ENCODE data around the gene GDPD5.

The GDPD5 gene

DNA sequence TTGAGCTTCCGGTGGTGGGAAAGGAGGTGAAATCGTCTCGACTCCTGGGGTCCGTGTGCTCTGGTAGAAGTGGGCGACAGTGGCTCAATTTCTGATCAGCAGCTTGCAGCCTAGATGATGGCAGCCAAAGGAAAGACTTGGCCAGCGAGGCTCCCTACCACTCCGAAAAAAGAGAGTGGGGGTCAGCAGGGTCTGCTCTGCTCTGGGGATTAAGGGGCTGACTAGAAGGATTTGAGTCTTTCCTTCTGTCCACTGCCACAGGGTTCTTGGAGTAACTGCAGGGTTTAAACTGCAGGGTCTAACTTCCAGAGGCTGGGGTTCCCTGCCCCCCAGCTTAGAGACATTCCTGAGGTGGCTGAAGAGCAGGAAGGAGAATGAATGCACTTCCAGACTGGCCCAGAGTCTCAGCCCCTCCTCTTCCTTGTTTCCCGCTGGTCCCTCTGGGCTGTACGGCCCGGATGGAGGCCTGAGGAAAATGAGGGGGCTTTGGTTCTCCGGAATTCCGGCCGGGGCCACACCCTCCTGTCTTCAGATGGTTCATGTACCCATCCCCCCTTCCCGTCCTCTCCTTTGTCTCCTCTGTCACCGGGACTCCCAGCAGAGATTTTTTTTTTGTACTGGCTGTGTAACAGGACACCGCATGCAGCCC, 37.2 kb upstream of the GDPD5 start:
- Histone ChIP-seq H3K4me3 (ENCODE audit: insufficient read length, low read depth) (peak overlapping the region; percentile 84), H3K4me1 (ENCODE audit: insufficient read depth, insufficient read length) (peaks cover 28% of the 10 kb centered on the region), H3K9ac (ENCODE audit: insufficient read length, low read depth) (peak overlapping the region; percentile 99), H3K9me3 (ENCODE audit: insufficient read depth, low read length) (no peaks in the 10 kb centered on the region), H3K27me3 (ENCODE audit: insufficient read depth, insufficient read length) (no peaks in the 10 kb centered on the region), H3K36me3 (ENCODE audit: insufficient read depth, insufficient read length, low read length) (peaks cover 49% of the 10 kb centered on the region)
- peak; percentile 94 for DNase-seq (ENCODE audit: low read depth, low spot score)
- no peak for TF ChIP-seq ZNF274 (IDR thresholded peaks at IDR 0.05; ENCODE audit: low read depth, low read length)

GRCh38 chr11:75562048-75562835, 36.5 kb upstream of the GDPD5 start, which contains the start of gene SERPINH1:
TSS of gene SERPINH1 (plus strand) at chr11:75562253. CDS start at chr11:75566350, 4,097 bp downstream.
- Histone ChIP-seq H3K9me3 (ENCODE audit: insufficient read depth, low read length) (no peaks in the 10 kb centered on the region), H3K36me3 (ENCODE audit: insufficient read depth, insufficient read length, low read length) (peaks cover 42% of the 10 kb centered on the region), H3K4me3 (ENCODE audit: insufficient read length, low read depth) (peak within 1 kb of the TSS; percentile 84), H3K4me1 (ENCODE audit: insufficient read depth, insufficient read length) (peaks cover 33% of the 10 kb centered on the region), H3K27me3 (ENCODE audit: insufficient read depth, insufficient read length) (no peaks in the 10 kb centered on the region), H3K9ac (ENCODE audit: insufficient read length, low read depth) (peak within 1 kb of the TSS; percentile 99)
- DNase-seq (ENCODE audit: low read depth, low spot score): no peak
- TF ChIP-seq ZNF274 (IDR thresholded peaks at IDR 0.05; ENCODE audit: low read depth, low read length): no peak
- no peak for TF ChIP-seq YY1 (IDR thresholded peaks at IDR 0.05; ENCODE audit: insufficient read depth, insufficient read length)
- TF ChIP-seq SUZ12 (IDR thresholded peaks at IDR 0.05; ENCODE audit: extremely low read depth, insufficient read depth, insufficient read length): no peak

DNA sequence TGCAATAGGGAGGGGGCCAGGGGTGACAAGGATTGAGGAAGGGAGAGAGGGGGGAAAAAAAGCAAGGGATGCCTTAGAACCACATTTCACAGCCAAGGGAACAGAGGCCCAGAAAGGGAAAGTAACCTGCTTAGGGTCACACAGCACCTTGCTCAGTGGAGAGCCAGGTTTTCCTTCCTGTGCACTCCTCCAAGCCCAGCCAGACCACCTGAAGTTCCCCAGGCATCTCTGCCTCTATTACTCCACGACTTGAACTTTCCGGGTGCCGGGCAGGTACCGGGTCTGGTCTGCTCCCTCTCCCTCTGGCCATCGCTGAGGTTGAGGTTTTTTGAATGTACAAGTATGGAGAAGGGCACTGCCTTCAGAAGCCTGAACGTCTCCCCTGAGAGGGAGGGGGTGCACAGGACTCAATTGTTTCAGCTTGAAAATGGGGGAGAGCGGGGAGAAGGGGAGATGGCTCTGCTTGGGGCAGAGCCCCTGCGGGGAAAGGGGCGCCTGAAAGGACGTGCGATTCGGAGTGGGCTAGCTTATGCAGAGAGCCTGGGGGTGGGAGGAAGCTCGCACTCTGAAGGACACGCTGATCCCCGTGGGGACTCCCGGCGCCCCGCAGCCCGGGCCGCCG, 35.8 kb upstream of the GDPD5 start:
- Histone ChIP-seq H3K4me1 (ENCODE audit: insufficient read depth, insufficient read length) (peaks cover 36% of the 10 kb centered on the region), H3K4me3 (ENCODE audit: insufficient read length, low read depth) (peak overlapping the region; percentile 84), H3K36me3 (ENCODE audit: insufficient read depth, insufficient read length, low read length) (peaks cover 35% of the 10 kb centered on the region), H3K9ac (ENCODE audit: insufficient read length, low read depth) (peak overlapping the region; percentile 81), H3K27me3 (ENCODE audit: insufficient read depth, insufficient read length) (no peaks in the 10 kb centered on the region), H3K9me3 (ENCODE audit: insufficient read depth, low read length) (no peaks in the 10 kb centered on the region)
- no peak for DNase-seq (ENCODE audit: low read depth, low spot score)
- TF ChIP-seq SUZ12 (IDR thresholded peaks at IDR 0.05; ENCODE audit: extremely low read depth, insufficient read depth, insufficient read length) (no peak), YY1 (IDR thresholded peaks at IDR 0.05; ENCODE audit: insufficient read depth, insufficient read length) (no peak), ZNF274 (IDR thresholded peaks at IDR 0.05; ENCODE audit: low read depth, low read length) (no peak)

DNA sequence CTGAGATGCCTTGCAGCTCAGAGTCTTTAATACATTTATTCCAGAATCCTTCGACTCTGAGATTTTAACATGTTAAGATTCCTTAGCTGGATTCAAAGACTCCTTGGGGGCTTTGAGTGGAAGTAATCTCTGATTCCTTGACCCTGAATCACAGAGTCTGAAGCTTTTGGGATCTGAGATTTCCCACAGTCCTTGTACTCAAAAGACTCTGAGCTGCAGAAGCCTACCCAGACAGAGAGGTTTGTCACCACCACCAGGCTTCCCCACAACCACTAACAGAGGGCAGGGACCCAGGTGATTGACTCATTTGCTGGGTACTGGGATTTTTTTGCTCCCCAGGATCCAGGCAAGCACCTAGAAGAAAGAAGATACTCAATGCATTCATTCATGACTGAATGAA, 34.9 kb upstream of the GDPD5 start:
- TF ChIP-seq YY1 (IDR thresholded peaks at IDR 0.05; ENCODE audit: insufficient read depth, insufficient read length) (no peak), SUZ12 (IDR thresholded peaks at IDR 0.05; ENCODE audit: extremely low read depth, insufficient read depth, insufficient read length) (no peak), ZNF274 (IDR thresholded peaks at IDR 0.05; ENCODE audit: low read depth, low read length) (no peak)
- Histone ChIP-seq H3K4me1 (ENCODE audit: insufficient read depth, insufficient read length) (peaks cover 32% of the 10 kb centered on the region), H3K9me3 (ENCODE audit: insufficient read depth, low read length) (no peaks in the 10 kb centered on the region), H3K4me3 (ENCODE audit: insufficient read length, low read depth) (no peak overlapping the region), H3K27me3 (ENCODE audit: insufficient read depth, insufficient read length) (no peaks in the 10 kb centered on the region), H3K9ac (ENCODE audit: insufficient read length, low read depth) (no peak overlapping the region), H3K36me3 (ENCODE audit: insufficient read depth, insufficient read length, low read length) (peaks cover 26% of the 10 kb centered on the region)
- no peak for DNase-seq (ENCODE audit: low read depth, low spot score)

DNA sequence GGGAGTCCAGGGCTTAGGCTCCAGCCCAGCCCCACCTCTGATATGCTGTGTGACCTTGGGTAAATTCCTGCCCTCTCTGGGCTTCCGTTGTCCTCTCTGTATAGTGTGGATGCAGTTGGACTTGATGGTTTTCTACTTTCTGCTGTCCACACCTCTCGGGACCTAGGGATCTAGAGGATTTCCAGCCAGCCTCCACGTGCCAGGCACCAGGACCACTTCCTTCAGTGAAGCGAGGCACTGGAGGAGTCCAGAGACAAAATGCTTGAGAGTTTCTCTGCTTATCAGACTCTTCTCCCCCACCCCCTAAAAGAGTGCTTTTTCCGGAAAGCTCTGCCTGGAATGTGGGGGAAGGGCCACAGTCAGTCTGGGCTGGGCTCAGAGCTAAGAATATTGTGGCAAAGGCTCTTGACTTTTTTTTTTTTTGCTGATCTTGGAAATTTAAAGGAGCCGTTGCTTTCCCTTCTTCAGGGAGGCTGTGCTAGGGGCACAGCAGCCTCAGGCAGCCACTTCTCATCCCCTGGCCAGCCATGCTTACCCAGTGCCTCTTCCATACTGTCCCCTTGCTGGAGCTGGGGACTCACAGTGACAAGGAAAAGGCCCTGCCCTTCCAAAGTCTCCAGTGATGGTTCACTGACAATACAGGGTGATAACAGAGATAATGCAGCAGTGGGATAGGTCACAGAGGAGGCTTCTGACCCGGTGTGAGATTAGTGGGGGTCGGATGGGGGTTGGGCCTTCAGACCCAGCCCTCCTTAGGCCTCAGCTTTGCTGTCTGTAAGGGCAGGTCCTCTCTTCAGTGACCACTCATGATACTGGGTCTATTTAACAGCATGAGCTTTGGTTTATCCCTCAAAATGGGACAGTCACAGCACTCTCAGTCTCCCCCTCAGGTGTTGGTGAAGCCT, 33.5 kb upstream of the GDPD5 start:
- no peaks in the 10 kb centered on the region for H3K9me3 ChIP-seq (ENCODE audit: insufficient read depth, low read length)
- peaks cover 29% of the 10 kb centered on the region for H3K4me1 ChIP-seq (ENCODE audit: insufficient read depth, insufficient read length)
- H3K36me3 ChIP-seq (ENCODE audit: insufficient read depth, insufficient read length, low read length): peaks cover 14% of the 10 kb centered on the region
- no peak for DNase-seq (ENCODE audit: low read depth, low spot score)
- H3K9ac ChIP-seq (ENCODE audit: insufficient read length, low read depth): peak overlapping the region; percentile 63
- no peak overlapping the region for H3K4me3 ChIP-seq (ENCODE audit: insufficient read length, low read depth)
- TF ChIP-seq SUZ12 (IDR thresholded peaks at IDR 0.05; ENCODE audit: extremely low read depth, insufficient read depth, insufficient read length) (no peak), ZNF274 (IDR thresholded peaks at IDR 0.05; ENCODE audit: low read depth, low read length) (no peak), YY1 (IDR thresholded peaks at IDR 0.05; ENCODE audit: insufficient read depth, insufficient read length) (no peak)
- no peaks in the 10 kb centered on the region for H3K27me3 ChIP-seq (ENCODE audit: insufficient read depth, insufficient read length)

DNA sequence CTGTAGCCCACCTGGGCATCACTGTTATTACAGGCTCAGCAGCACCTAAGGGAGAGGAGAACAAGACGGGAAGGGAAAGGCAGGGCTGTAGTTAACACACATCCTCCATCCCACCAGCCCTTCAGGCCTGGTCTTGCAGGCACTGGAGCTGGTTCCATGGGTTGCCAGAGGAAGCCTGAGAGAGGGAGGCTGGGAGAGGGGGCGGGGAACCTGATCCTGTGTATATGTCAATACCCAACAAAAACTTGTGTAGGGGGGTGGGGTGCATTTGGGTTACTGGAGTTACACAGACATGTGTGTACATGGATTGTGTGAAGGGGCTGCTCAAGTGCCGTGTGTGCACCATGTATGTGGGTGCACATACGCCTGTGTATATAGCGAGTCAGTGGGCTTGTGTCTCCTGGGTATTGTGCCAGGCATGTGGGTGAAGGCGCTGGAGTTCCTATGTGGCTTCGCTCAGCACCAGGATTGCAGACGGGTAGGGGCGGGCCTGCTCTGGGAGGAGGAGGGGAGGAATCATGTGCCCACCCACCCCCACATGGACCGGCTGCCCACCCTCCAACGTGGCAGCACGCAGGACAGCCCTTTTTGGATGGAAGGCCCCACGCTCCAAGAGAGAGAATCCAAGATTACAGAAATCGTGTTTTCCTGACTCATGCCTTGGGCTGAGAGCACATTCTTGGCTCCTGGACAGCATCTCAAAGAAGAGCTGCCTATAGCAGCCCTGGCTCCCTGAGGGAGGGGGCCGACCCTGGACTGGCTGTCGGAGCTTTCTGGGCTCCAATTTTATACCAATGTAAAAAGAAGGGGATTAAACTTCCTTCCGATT, 32.1 kb upstream of the GDPD5 start:
- no peak for DNase-seq (ENCODE audit: low read depth, low spot score)
- Histone ChIP-seq H3K4me1 (ENCODE audit: insufficient read depth, insufficient read length) (peaks cover 29% of the 10 kb centered on the region), H3K36me3 (ENCODE audit: insufficient read depth, insufficient read length, low read length) (peaks cover 4% of the 10 kb centered on the region), H3K27me3 (ENCODE audit: insufficient read depth, insufficient read length) (no peaks in the 10 kb centered on the region), H3K9me3 (ENCODE audit: insufficient read depth, low read length) (no peaks in the 10 kb centered on the region), H3K9ac (ENCODE audit: insufficient read length, low read depth) (peak overlapping the region; percentile 53), H3K4me3 (ENCODE audit: insufficient read length, low read depth) (no peak overlapping the region)
- TF ChIP-seq ZNF274 (IDR thresholded peaks at IDR 0.05; ENCODE audit: low read depth, low read length): no peak
- TF ChIP-seq YY1 (IDR thresholded peaks at IDR 0.05; ENCODE audit: insufficient read depth, insufficient read length): no peak
- no peak for TF ChIP-seq SUZ12 (IDR thresholded peaks at IDR 0.05; ENCODE audit: extremely low read depth, insufficient read depth, insufficient read length)

Data from NT2/D1 (cell line).